ENCODE measurements around the gene DCST2.

DCST2 gene

DNA sequence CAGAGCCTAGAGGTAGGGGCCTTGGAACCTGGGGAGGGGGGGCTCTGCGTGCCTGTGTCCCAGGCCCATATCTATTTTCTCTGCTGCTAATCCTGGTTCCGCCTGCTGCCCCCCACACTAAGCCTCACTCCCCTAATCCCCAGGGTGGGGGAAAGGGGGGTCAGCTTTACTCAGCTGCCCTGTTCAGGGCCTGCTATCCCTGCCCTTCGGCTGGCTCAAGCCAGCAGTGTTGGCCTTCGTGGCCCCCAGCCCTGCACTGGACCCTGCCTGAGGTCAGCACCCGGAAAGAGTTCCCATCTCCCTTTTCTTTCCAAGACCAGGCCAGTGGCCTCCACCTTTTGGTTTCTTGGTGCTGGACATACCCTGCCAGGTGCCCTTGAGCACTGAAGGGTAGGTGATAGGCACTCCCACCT, 22.6 kb downstream of the DCST2 start:
- DNase-seq (ENCODE audit: extremely low read depth, low read depth), result no peak
- H3K4me3 ChIP-seq (replicated peaks; ENCODE audit: low read depth, low read length), result no peak overlapping the region
- TF ChIP-seq, protein P1, sequence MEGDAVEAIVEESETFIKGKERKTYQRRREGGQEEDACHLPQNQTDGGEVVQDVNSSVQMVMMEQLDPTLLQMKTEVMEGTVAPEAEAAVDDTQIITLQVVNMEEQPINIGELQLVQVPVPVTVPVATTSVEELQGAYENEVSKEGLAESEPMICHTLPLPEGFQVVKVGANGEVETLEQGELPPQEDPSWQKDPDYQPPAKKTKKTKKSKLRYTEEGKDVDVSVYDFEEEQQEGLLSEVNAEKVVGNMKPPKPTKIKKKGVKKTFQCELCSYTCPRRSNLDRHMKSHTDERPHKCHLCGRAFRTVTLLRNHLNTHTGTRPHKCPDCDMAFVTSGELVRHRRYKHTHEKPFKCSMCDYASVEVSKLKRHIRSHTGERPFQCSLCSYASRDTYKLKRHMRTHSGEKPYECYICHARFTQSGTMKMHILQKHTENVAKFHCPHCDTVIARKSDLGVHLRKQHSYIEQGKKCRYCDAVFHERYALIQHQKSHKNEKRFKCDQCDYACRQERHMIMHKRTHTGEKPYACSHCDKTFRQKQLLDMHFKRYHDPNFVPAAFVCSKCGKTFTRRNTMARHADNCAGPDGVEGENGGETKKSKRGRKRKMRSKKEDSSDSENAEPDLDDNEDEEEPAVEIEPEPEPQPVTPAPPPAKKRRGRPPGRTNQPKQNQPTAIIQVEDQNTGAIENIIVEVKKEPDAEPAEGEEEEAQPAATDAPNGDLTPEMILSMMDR (IDR thresholded peaks at IDR 0.05; ENCODE audit: low read depth, low read length, missing control alignments), result no peak

DNA sequence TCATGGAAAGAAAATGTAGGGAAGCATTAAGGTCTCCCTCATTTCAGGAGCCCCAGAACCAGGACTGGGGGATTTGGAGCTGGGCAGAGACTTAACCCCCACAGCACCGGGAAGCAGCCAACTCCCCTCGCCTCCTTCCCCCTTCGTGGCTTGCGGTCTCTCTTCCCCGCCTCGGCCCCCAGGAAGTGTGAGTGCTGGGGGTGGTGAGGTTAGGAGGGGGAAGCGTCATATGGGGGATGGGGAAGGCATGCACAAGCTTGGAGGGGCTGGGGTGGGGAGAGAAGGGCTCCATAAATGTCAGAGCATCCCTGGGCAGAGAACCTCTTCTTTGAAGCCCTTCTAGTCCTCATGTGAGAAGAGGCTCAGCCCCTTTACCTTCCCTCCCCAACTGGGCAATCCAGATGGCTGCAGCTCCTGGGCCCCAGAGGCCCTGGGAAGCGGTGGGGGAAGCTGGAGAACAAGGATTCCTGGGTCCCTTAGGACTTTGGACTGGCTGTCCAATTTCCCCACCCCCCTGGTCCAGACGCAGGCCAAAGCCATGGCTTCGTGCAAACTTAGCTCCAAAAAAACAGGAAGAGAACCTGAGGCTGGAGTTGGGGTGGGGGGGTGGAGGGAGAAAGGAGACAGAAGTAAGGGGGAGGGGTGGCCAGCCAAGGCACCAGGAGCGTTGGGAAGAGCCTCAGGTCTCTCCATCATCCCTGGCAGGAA, 23.2 kb downstream of the DCST2 start:
- TF ChIP-seq, protein P1 (IDR thresholded peaks at IDR 0.05; ENCODE audit: low read depth, low read length, missing control alignments), result no peak
- H3K4me3 ChIP-seq (replicated peaks; ENCODE audit: low read depth, low read length), result no peak overlapping the region
- DNase-seq (ENCODE audit: extremely low read depth, low read depth), result no peak

DNA sequence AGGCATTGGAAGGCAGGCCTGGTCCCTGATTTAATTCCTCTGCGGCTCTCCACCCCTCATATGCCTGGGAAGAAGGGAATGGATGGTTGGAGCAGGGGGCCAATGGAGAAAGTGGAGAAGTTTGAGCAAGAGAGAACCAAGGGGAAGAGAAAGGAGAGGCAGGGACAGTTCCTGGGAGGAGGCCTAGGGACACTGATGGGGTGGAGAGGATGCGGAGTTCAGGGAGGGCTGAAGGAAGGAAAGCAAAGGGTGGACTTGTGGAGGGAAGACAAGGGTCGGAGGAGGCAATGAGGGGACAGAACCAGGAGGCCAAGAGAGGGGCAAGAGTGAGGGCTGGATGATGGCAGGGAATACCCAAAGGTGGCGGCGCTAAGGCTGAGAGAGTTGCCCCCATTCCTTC, 23.8 kb downstream of the DCST2 start:
- no peak for DNase-seq (ENCODE audit: extremely low read depth, low read depth)
- no peak overlapping the region for H3K4me3 ChIP-seq (replicated peaks; ENCODE audit: low read depth, low read length)
- TF ChIP-seq, protein P1 (IDR thresholded peaks at IDR 0.05; ENCODE audit: low read depth, low read length, missing control alignments), result no peak

DNA sequence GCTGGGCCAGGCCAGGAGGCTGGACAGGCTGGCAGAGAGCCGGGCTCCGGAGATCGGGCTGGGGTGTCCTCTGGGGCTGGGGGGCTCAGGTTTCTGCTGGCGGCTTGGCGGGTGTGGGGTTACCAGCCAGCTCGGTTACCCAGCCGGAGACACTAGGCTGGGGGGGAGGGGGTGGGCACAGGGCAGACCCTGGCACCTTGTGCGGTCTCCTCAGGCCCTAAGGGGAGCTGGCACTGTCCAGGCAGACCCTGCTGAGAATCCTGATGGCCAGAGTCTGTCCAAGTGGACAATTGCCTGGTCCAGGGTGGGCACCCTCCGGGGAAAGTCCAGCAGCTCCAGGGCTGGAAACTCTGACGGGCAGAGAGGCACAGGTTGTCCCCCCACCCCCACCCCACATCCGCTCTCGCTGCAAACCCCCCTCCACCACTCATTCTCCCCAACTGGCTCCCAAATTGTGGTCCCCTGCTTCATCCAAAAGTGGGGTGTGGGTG, 24.3 kb downstream of the DCST2 start:
- H3K4me3 ChIP-seq (replicated peaks; ENCODE audit: low read depth, low read length), result no peak overlapping the region
- no peak for DNase-seq (ENCODE audit: extremely low read depth, low read depth)
- TF ChIP-seq, protein P1 (IDR thresholded peaks at IDR 0.05; ENCODE audit: low read depth, low read length, missing control alignments), result no peak

DNA sequence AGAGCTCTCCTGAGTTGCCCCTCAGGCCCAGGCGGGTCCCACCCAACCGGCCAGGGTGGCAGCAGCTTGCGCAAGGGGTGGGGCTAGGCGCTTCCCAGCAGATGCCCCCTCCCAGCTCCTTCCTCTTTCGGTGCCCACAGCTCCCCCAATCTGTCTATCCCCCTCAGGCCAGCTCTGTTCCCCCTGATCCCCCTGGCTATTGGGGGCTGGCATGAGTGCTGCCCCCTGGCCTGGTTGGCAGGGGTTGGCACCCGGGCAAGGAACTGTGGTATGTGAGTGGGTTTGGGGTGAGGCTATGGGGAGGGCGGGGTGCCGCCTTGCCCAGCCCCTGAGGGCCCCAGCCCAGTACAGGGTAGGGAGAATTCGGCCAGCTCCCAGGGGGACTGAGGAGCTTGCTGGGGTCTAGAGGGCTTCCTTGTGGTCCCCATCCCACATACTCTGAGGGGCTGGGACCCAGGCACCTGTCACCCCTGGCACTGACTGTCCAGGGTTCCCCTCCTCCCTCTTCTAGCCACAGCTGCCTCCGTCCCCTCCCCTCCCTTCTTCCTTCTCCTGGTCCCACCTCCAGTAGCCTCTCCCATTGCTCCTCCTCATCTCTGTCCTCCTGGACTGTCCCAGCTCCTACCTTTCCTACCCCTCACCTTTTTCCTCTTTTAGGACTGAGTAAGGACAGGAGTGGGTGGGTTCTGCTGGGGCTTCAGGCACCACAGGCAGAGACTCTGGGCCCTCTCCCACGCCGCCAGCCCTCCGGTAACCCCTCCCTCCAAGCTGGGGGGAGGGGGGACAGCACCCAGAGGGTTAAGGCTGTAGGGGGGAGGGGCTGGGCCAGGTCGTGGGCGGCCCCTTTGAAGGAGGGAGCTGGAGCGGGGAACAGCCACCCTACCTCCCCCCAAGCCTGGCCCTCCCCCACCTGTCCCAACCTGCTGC, 25.3 kb downstream of the DCST2 start:
- H3K4me3 ChIP-seq (replicated peaks; ENCODE audit: low read depth, low read length), result no peak overlapping the region
- TF ChIP-seq, protein P1 (IDR thresholded peaks at IDR 0.05; ENCODE audit: low read depth, low read length, missing control alignments), result no peak
- no peak for DNase-seq (ENCODE audit: extremely low read depth, low read depth)

DNA sequence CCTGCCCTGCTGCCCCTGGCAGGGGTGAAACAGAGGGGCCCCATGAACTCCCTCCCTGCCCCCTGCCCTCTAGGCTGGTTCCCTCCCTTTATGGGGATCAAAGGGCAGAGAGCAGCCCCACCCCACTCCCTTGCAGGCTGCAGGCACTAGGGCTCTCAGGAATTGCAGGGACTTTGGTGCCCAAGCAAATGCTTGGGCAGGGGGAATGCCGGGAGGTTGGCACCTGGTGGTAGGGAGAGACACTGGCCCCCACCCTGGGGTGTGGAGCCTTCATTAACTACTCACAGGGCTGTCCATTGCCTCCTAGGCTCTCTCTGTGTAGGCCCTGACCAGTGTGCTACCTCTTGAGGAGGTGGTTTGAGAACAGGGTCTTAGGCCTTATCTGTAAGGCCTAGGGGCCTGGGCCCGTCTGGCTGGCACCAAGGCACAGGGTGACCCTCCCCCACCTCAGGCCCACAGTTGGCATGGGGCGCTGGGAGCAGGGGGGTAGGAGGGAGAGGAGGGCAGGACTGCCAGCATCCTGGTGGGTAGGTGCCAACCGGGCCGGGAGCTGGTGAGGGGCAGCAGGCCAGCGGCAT, 26.2 kb downstream of the DCST2 start:
- DNase-seq (ENCODE audit: extremely low read depth, low read depth), result no peak
- TF ChIP-seq, protein P1 (IDR thresholded peaks at IDR 0.05; ENCODE audit: low read depth, low read length, missing control alignments), result no peak
- H3K4me3 ChIP-seq (replicated peaks; ENCODE audit: low read depth, low read length), result no peak overlapping the region
